ENCODE measurements around the gene LPO. TPM values are rescaled to one million over a fixed set of nuclear protein-coding genes. Genes with fewer than 3 reads are reported as not detected.

LPO gene
- total RNA-seq, 2 donors from 2014 or later, result not detected

- Histone ChIP-seq H3K9me3 (no peaks in the 10 kb centered on the region), H3K4me1 (no peaks in the 10 kb centered on the region), H3K27ac (no peak overlapping the region), H3K4me3 (no peak overlapping the region), H3K36me3 (no peaks in the 10 kb centered on the region), H3K27me3 (no peaks in the 10 kb centered on the region), H3K9ac (ENCODE audit: low read depth in 2 of 2, low read length in 2 of 2) (no peak overlapping the region)
- TF ChIP-seq CTCF (IDR thresholded peaks at IDR 0.05), result no peak
- DNase-seq, result no peak
- intact Hi-C loops (cut with DNase I), result no loop called here
These were observed 32.3 kb downstream of the LPO start for GRCh38 chr17:58270476-58271215.

DNA sequence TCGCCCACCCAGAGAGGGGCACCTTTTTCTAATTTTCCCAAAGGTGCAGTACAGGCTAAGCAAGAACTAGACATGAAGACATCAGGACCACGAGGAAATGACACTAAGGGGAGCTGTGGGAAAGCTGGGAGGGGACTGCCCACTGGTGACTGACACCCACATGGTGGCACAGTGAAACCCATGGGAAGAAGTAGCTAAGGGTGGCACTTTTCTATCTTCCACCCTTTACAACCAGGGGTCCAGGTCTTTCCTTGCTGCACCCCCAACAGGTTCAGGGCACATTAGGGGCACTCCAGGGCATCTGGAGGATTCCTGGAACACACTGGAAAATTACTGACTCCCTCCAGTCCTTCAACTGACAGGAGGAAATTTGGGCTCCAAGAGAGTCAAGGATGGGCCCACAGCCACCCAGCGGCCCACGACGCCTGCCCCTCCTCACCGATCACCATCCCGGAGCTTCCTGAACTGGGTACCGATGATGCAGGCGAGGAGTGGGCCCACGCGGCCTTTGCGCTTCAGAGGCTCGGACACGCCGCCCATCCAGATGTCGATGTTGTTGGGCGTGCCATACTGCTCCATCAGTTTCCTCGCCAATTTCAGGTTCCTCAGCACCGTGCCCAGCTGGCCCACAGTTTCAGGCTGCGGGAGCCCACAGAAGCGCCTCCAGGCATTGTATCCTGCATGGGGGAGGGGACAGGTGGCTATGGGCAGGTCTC is 33.0 kb downstream of the LPO start:
- intact Hi-C loops (cut with DNase I), result no loop called here
- TF ChIP-seq CTCF (IDR thresholded peaks at IDR 0.05), result no peak
- no peak for DNase-seq
- Histone ChIP-seq H3K4me1 (no peaks in the 10 kb centered on the region), H3K4me3 (no peak overlapping the region), H3K9me3 (no peaks in the 10 kb centered on the region), H3K27ac (no peak overlapping the region), H3K9ac (ENCODE audit: low read depth in 2 of 2, low read length in 2 of 2) (no peak overlapping the region), H3K27me3 (no peaks in the 10 kb centered on the region), H3K36me3 (no peaks in the 10 kb centered on the region)

DNA sequence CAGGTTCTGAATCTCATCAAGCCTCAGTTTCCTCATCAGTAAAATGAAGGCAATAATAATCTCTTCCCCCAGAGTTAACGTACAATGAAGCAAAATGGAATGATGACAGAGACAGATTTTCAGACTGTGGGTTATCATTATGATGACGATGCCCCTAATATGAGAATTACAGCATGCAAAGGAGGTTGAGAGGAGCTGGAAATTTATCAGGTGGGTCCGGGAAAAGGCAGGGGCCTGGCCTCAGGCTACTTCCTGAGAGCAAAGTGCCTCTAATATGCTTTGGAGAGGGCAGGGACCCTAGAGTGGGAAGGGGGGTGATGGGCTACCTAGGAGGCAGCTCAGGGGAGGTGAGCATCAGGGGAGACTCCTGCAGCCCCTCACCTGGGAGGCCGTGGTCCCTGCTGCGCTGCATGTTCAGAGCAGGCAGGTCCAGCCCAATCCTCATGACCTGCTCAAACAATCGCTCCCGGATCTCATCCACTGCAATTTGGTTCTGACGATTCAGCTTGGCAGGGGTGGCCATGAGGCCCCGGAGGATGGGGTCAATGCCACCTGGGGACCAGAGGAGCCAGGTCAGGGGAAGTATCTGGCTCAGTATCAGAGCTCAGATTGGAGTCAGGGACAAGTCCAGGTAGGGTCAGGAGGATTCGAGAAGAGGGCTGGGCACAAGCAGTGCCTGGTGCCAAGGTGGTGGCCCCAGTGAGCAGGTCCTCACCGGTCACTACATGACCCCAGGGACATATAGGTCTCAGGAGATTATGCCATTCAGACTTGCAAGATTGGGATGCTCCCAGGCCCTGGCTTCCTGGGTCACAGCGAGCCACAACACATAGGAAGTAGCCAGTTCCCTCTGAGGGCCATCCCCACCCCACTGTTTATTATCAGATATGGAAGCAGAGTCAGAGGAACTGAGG is 34.2 kb downstream of the LPO start:
- H3K36me3 ChIP-seq, result no peaks in the 10 kb centered on the region
- no peak for DNase-seq
- no peak overlapping the region for H3K27ac ChIP-seq
- H3K9me3 ChIP-seq, result no peaks in the 10 kb centered on the region
- H3K4me1 ChIP-seq, result no peaks in the 10 kb centered on the region
- H3K27me3 ChIP-seq, result no peaks in the 10 kb centered on the region
- H3K9ac ChIP-seq (ENCODE audit: low read depth in 2 of 2, low read length in 2 of 2), result no peak overlapping the region
- H3K4me3 ChIP-seq, result no peak overlapping the region
- no peak for TF ChIP-seq CTCF (IDR thresholded peaks at IDR 0.05)
- intact Hi-C loops (cut with DNase I), result no loop called here

GRCh38 chr17:58273453-58274104 is 35.2 kb downstream of the LPO start:
- Histone ChIP-seq H3K4me3 (no peak overlapping the region), H3K36me3 (no peaks in the 10 kb centered on the region), H3K4me1 (no peaks in the 10 kb centered on the region), H3K27ac (no peak overlapping the region), H3K9me3 (no peaks in the 10 kb centered on the region), H3K27me3 (no peaks in the 10 kb centered on the region), H3K9ac (ENCODE audit: low read depth in 2 of 2, low read length in 2 of 2) (no peak overlapping the region)
- intact Hi-C loops (cut with DNase I), result no loop called here
- no peak for DNase-seq
- no peak for TF ChIP-seq CTCF (IDR thresholded peaks at IDR 0.05)

GRCh38 chr17:58275417-58275816 is 37.0 kb downstream of the LPO start:
- Histone ChIP-seq H3K9ac (ENCODE audit: low read depth in 2 of 2, low read length in 2 of 2) (no peak overlapping the region), H3K9me3 (no peaks in the 10 kb centered on the region), H3K27ac (no peak overlapping the region), H3K27me3 (peaks cover 5% of the 10 kb centered on the region), H3K36me3 (no peaks in the 10 kb centered on the region), H3K4me3 (no peak overlapping the region), H3K4me1 (no peaks in the 10 kb centered on the region)
- no peak for DNase-seq
- intact Hi-C loops (cut with DNase I), result no loop called here
- TF ChIP-seq CTCF (IDR thresholded peaks at IDR 0.05), result no peak

Data from colonic mucosa (tissue), 4 donors.